A673 (cell line): ENCODE results near the gene PRM2. TPM values are rescaled to one million over a fixed set of nuclear protein-coding genes. Genes with fewer than 3 reads are reported as not detected.

ENCODE experiments used
- BruUV-seq: library from RNA; stranded (reverse); fragments of 400-500 nt; replicated peaks from 2 replicates; lab custom pipeline; 2021; lab: Mats Ljungman, UMichigan
- CTCF ChIA-PET: fragments of 300-600 bp; sonication (Branson Sonifier 250); formaldehyde crosslinking; loops from one replicate; lab custom pipeline; 2022; ENCODE audit warnings: antibody characterized with exemption; lab: Charles Lee
- POLR2A ChIA-PET: fragments of 300-600 bp; sonication (Branson Sonifier 250); formaldehyde crosslinking; loops from one replicate; lab custom pipeline; 2022; ENCODE audit warnings: antibody characterized with exemption; ENCODE audit not compliant: low non-redundant PET; lab: Charles Lee
- DNase-seq: peaks from one replicate; pipeline ENCODE4 v3.0.0-alpha.2; 2015; ENCODE audit warnings: low spot score
- H3K27ac ChIP-seq: fragments of 200-600 bp; sonication (generic); 2 replicates; pipeline ENCODE4 v1.5.1; 2016; ENCODE audit warnings: mixed run types, low read depth, mild to moderate bottlenecking, mixed read lengths, antibody characterized with exemption, low read length; ENCODE audit not compliant: poor library complexity, severe bottlenecking
- H3K27me3 ChIP-seq: fragments of 200-600 bp; sonication (generic); replicated peaks from 2 replicates; pipeline ENCODE4 v1.6.1; 2017; ENCODE audit warnings: mixed run types, low read depth, mild to moderate bottlenecking, mixed read lengths, antibody characterized with exemption, low read length; ENCODE audit not compliant: insufficient read depth, poor library complexity
- H3K36me3 ChIP-seq: fragments of 200-600 bp; sonication (generic); 2 replicates; pipeline ENCODE4 v1.6.1; 2016; ENCODE audit warnings: mixed run types, mild to moderate bottlenecking, mixed read lengths, antibody characterized with exemption, low read length; ENCODE audit not compliant: insufficient read depth, poor library complexity, severe bottlenecking
- H3K4me1 ChIP-seq: fragments of 200-600 bp; sonication (generic); 2 replicates; pipeline ENCODE4 v1.6.1; 2017; ENCODE audit warnings: mixed run types, mild to moderate bottlenecking, mixed read lengths, antibody characterized with exemption, low read length; ENCODE audit not compliant: insufficient read depth, poor library complexity, severe bottlenecking
- H3K4me3 ChIP-seq: fragments of 200-600 bp; sonication (generic); 2 replicates; pipeline ENCODE4 v1.5.1; 2016; ENCODE audit warnings: low read depth, mixed run types, mild to moderate bottlenecking, mixed read lengths, low read length; ENCODE audit not compliant: poor library complexity, severe bottlenecking
- H3K9me3 ChIP-seq: fragments of 200-600 bp; sonication (generic); 2 replicates; pipeline ENCODE4 v1.6.1; 2016; ENCODE audit warnings: mixed run types, low read depth, mild to moderate bottlenecking, mixed read lengths, antibody characterized with exemption, low read length; ENCODE audit not compliant: poor library complexity, severe bottlenecking
- CTCF ChIP-seq: fragments of 300-800, 200-600 bp; sonication (generic); conservative IDR thresholded peaks from 2 replicates; pipeline ENCODE4 v1.5.1; 2017; ENCODE audit warnings: low read depth, mild to moderate bottlenecking, antibody characterized with exemption, low read length, moderate library complexity, mixed read lengths
- EZH2 ChIP-seq: fragments of 200-600 bp; sonication (generic); IDR thresholded peaks from 2 replicates; pipeline ENCODE4 v1.6.1; 2017; ENCODE audit warnings: borderline replicate concordance, low read depth, mild to moderate bottlenecking, mixed read lengths, antibody characterized with exemption, low read length; ENCODE audit not compliant: poor library complexity, severe bottlenecking
- intact Hi-C: fragments of 100-400 bp; cut with micrococcal nuclease; formaldehyde crosslinking; loops from one replicate; pipeline ENCODE4 v1.10.0; 2022; ENCODE audit not compliant: unreplicated experiment
- total RNA-seq: library from RNA; stranded (reverse); gene quantifications from 2 replicates; pipeline ENCODE4 v1.2.3, GENCODE V29; 2021

Gene PRM2
- total RNA-seq, 1 experiment from 2014 or later, result not detected

- TF ChIP-seq EZH2 (no peak), CTCF (no peak)
- no TSS peak for BruUV-seq
- no peaks in the 10 kb centered on the region for H3K36me3 ChIP-seq
- ChIA-PET POLR2A (no interaction called here), CTCF (no interaction called here)
- no peak overlapping the region for H3K27ac ChIP-seq
- H3K4me1 ChIP-seq, result no peaks in the 10 kb centered on the region
- intact Hi-C loops, result no loop called here
- H3K9me3 ChIP-seq, result no peaks in the 10 kb centered on the region
- H3K27me3 ChIP-seq, result no peaks in the 10 kb centered on the region
- DNase-seq, result no peak
- H3K4me3 ChIP-seq, result no peak overlapping the region
These were observed 11.2 kb downstream of the PRM2 start for GRCh38 chr16:11265124-11265523.

GRCh38 chr16:11264155-11264832 lies 12.0 kb downstream of the PRM2 start:
- ChIA-PET CTCF (interaction anchor here (0.8 kb wide), 1 partner anchor 9 kb away, joined by 3 read pairs; no protein-coding TSS in a partner anchor), POLR2A (no interaction called here)
- Histone ChIP-seq H3K4me1 (no peaks in the 10 kb centered on the region), H3K27ac (no peak overlapping the region), H3K27me3 (no peaks in the 10 kb centered on the region), H3K4me3 (no peak overlapping the region), H3K36me3 (no peaks in the 10 kb centered on the region), H3K9me3 (no peaks in the 10 kb centered on the region)
- no TSS peak for BruUV-seq
- TF ChIP-seq EZH2 (no peak), CTCF (no peak)
- DNase-seq, result no peak
- intact Hi-C loops, result no loop called here

- Histone ChIP-seq H3K36me3 (no peaks in the 10 kb centered on the region), H3K27me3 (no peaks in the 10 kb centered on the region), H3K4me1 (no peaks in the 10 kb centered on the region), H3K4me3 (no peak overlapping the region), H3K9me3 (no peaks in the 10 kb centered on the region), H3K27ac (no peak overlapping the region)
- DNase-seq, result no peak
- intact Hi-C loops, result no loop called here
- no TSS peak for BruUV-seq
- ChIA-PET CTCF (interaction anchor here (0.8 kb wide), 1 partner anchor 9 kb away, joined by 3 read pairs; no protein-coding TSS in a partner anchor), POLR2A (no interaction called here)
- TF ChIP-seq CTCF (no peak), EZH2 (no peak)
These were observed 12.5 kb downstream of the PRM2 start for GRCh38 chr16:11263737-11264136.
